ENCODE data around the gene PHLDB1. TPM values are rescaled to one million over a fixed set of nuclear protein-coding genes. Genes with fewer than 3 reads are reported as not detected.

The PHLDB1 gene
- polyA plus RNA-seq, 1 of the 3 experiments (the other 2 are of a cell fraction) = 89.4 TPM

DNA sequence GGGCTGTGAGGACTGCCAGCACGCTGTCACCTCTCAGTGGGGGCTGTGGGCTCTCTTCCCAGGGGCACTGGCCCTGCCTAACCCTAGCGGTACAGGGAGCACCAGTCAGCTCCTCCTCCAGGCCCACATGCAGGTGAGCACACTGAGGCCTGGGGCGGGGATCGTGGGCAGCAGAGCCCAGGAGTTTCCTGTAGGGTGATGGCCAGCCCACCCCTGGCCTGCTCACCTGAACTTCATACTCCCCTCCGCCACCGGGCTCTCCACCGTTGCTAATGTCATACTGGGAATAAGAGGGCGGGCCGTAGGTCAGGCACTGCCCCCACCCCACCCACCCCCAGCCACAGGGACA lies 82.1 kb downstream of the PHLDB1 start:
- Histone ChIP-seq H3K36me3 (replicated peaks in 1 of 2; ENCODE audit: control insufficient read depth in 1 of 2, insufficient read depth in 2 of 2, low read length in 1 of 2) (no peaks in the 10 kb centered on the region), H3K4me2 (peak overlapping the region; percentile 66; the same call in 1 of the 2 replicates), H3F3A (replicated peaks; ENCODE audit: insufficient read depth) (no peaks in the 10 kb centered on the region), H3K9me3 (no peaks in the 10 kb centered on the region), H3K9ac (no peak overlapping the region), H3K27me3 (ENCODE audit: insufficient read depth) (no peaks in the 10 kb centered on the region), H3K27ac (ENCODE audit: low read depth in 2 of 2, low read length in 1 of 2) (peak overlapping the region in 1 of 2 experiments; percentile 91; a peak in 3 of 4 replicates), H3K4me1 (ENCODE audit: control insufficient read depth in 1 of 2, insufficient read depth in 2 of 2, low read depth in 1 of 2, low read length in 1 of 2) (peaks cover 5 to 15% of the 10 kb centered on the region in 2 experiments; a peak in 2 of 4 replicates), H3K4me3 (ENCODE audit: low read depth in 2 of 2, low read length in 1 of 2) (peak overlapping the region in 1 of 2 experiments; percentile 39; a peak in 1 of 4 replicates), H4K20me1 (ENCODE audit: insufficient read depth) (no peaks in the 10 kb centered on the region), H3K79me2 (ENCODE audit: insufficient read depth) (no peaks in the 10 kb centered on the region), H2AFZ (ENCODE audit: low read depth) (peak overlapping the region; percentile 72; the same call in 1 of the 2 replicates), H3K9me2 (no peaks in the 10 kb centered on the region)
- no peak for TF ChIP-seq FOSL2 (IDR thresholded peaks at IDR 0.05; ENCODE audit: borderline replicate concordance, low read depth)
- no peak for TF ChIP-seq TEAD4 (IDR thresholded peaks at IDR 0.05; ENCODE audit: borderline replicate concordance, insufficient read depth)
- TF ChIP-seq POLR2AphosphoS5 (IDR thresholded peaks at IDR 0.05; ENCODE audit: low read depth, low read length) = no peak
- TF ChIP-seq GATA2 (CRISPR knock-in tag; IDR thresholded peaks at IDR 0.05) = no peak
- TF ChIP-seq ELF1 (IDR thresholded peaks at IDR 0.05) = no peak
- no peak for TF ChIP-seq FOXM1 (IDR thresholded peaks at IDR 0.05; ENCODE audit: low read depth)
- POLR2A ChIA-PET = interaction anchor here (0.5 to 1.8 kb wide), 3 partner anchors 99 to 250 kb away, joined by 4 to 18 read pairs (median 5); partner anchors contain the start of gene DDX6
- DNase-seq = no peak
- WGBS (ENCODE audit: low lambda C conversion rate) = 8% methylated on average over 5 of the region's 9 CpGs
- CTCF ChIA-PET = interaction anchor here (0.6 to 3.9 kb wide), 77 partner anchors 10 to 649 kb away, joined by 3 to 101 read pairs (median 4); partner anchors contain the start of genes CENATAC, CXCR5, DDX6 and TRAPPC4

DNA sequence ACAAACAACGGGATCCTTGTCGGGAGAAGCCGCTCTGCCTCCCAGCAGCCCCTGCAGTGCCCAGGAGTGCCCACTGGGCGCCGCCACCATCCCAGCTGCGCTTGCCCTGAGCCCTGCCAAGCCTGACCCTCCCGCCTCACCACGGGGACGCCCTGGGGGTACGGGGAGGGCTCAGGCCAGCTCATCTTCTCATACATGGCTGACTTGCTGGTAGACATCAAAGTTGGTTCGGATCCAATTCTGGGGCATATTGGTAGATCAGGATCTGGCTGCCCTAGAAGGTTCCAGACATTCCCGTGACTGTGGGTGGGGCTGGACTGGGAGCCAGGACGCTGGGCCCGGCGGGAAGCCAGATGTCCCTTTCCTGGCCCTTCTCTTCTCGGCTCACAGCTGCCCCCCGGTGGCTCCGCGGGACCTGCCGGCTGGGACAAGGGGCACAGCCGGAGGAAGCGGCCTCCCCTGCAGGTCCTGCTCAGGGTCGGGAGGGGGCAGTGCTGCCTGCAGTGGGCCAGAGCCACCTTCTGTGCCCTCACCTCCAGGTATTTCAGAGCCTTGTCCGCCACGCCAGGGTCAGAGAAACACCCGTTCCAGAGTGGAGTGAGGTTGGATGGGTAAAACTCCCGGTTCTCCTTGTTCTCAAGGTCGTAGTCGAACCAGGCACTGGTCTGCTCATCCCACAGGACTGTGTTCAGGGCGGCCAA lies 82.6 kb downstream of the PHLDB1 start:
- H4K20me1 ChIP-seq (ENCODE audit: insufficient read depth) = no peaks in the 10 kb centered on the region
- H3K4me1 ChIP-seq (ENCODE audit: control insufficient read depth in 1 of 2, insufficient read depth in 2 of 2, low read depth in 1 of 2, low read length in 1 of 2) = peaks cover 5 to 15% of the 10 kb centered on the region in 2 experiments; a peak in 2 of 4 replicates
- H3K9me3 ChIP-seq = no peaks in the 10 kb centered on the region
- no peaks in the 10 kb centered on the region for H3F3A ChIP-seq (replicated peaks; ENCODE audit: insufficient read depth)
- no peaks in the 10 kb centered on the region for H3K9me2 ChIP-seq
- H3K27me3 ChIP-seq (ENCODE audit: insufficient read depth) = no peaks in the 10 kb centered on the region
- H3K36me3 ChIP-seq (replicated peaks in 1 of 2; ENCODE audit: control insufficient read depth in 1 of 2, insufficient read depth in 2 of 2, low read length in 1 of 2) = no peaks in the 10 kb centered on the region
- H3K79me2 ChIP-seq (ENCODE audit: insufficient read depth) = no peaks in the 10 kb centered on the region
- WGBS (ENCODE audit: low lambda C conversion rate) = 3% methylated on average over 7 of the region's 30 CpGs
- CTCF ChIA-PET = interaction anchor here (0.6 to 3.9 kb wide), 74 partner anchors 11 to 430 kb away, joined by 3 to 101 read pairs (median 4); partner anchors contain the start of genes CENATAC, CXCR5, DDX6 and TRAPPC4
- H3K9ac ChIP-seq = peak overlapping the region; percentile 58; the same call in 1 of the 2 replicates
- H3K4me2 ChIP-seq = peak overlapping the region; percentile 66; the same call in 1 of the 2 replicates
- peak overlapping the region; percentile 91 for H2AFZ ChIP-seq (ENCODE audit: low read depth)
- H3K4me3 ChIP-seq (ENCODE audit: low read depth in 2 of 2, low read length in 1 of 2) = peak overlapping the region; percentile 39 to 62
- DNase-seq = peak; percentile 97
- peak overlapping the region; percentile 70 to 91; a peak in 3 of 4 replicates for H3K27ac ChIP-seq (ENCODE audit: low read depth in 2 of 2, low read length in 1 of 2)
- POLR2A ChIA-PET = interaction anchor here (0.5 to 1.8 kb wide), 3 partner anchors 99 to 250 kb away, joined by 4 to 18 read pairs (median 5); partner anchors contain the start of gene DDX6
- peak in 1 of 2 experiments; percentile 73; a peak in 2 of 4 replicates for TF ChIP-seq EP300 (IDR thresholded peaks at IDR 0.05; ENCODE audit: borderline replicate concordance in 1 of 2, low read depth in 1 of 2, low read length in 1 of 2)
- TF ChIP-seq RAD21 (IDR thresholded peaks at IDR 0.05; ENCODE audit: low read length) = peak; percentile 81
- TF ChIP-seq CHD2 (IDR thresholded peaks at IDR 0.05; ENCODE audit: low read length, partially characterized antibody) = no peak
- TF ChIP-seq, protein P1, sequence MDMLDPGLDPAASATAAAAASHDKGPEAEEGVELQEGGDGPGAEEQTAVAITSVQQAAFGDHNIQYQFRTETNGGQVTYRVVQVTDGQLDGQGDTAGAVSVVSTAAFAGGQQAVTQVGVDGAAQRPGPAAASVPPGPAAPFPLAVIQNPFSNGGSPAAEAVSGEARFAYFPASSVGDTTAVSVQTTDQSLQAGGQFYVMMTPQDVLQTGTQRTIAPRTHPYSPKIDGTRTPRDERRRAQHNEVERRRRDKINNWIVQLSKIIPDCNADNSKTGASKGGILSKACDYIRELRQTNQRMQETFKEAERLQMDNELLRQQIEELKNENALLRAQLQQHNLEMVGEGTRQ (IDR thresholded peaks at IDR 0.05; ENCODE audit: borderline replicate concordance, low read depth, low read length) = no peak
- no peak for TF ChIP-seq FOXM1 (IDR thresholded peaks at IDR 0.05; ENCODE audit: low read depth)
- TF ChIP-seq, protein P2, sequence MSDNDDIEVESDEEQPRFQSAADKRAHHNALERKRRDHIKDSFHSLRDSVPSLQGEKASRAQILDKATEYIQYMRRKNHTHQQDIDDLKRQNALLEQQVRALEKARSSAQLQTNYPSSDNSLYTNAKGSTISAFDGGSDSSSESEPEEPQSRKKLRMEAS (IDR thresholded peaks at IDR 0.05; ENCODE audit: low read depth) = no peak
- TF ChIP-seq, protein P3, sequence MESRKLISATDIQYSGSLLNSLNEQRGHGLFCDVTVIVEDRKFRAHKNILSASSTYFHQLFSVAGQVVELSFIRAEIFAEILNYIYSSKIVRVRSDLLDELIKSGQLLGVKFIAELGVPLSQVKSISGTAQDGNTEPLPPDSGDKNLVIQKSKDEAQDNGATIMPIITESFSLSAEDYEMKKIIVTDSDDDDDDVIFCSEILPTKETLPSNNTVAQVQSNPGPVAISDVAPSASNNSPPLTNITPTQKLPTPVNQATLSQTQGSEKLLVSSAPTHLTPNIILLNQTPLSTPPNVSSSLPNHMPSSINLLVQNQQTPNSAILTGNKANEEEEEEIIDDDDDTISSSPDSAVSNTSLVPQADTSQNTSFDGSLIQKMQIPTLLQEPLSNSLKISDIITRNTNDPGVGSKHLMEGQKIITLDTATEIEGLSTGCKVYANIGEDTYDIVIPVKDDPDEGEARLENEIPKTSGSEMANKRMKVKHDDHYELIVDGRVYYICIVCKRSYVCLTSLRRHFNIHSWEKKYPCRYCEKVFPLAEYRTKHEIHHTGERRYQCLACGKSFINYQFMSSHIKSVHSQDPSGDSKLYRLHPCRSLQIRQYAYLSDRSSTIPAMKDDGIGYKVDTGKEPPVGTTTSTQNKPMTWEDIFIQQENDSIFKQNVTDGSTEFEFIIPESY (IDR thresholded peaks at IDR 0.05; ENCODE audit: borderline replicate concordance, low read depth) = no peak
- no peak; the same call in 1 of the 2 replicates for TF ChIP-seq FOXJ3 (CRISPR knock-in tag; IDR thresholded peaks at IDR 0.05)
- peak; percentile 26; the same call in 1 of the 2 replicates for TF ChIP-seq GATA2 (CRISPR knock-in tag; IDR thresholded peaks at IDR 0.05)
- no peak for TF ChIP-seq FOSL2 (IDR thresholded peaks at IDR 0.05; ENCODE audit: borderline replicate concordance, low read depth)
- TF ChIP-seq, protein P4, sequence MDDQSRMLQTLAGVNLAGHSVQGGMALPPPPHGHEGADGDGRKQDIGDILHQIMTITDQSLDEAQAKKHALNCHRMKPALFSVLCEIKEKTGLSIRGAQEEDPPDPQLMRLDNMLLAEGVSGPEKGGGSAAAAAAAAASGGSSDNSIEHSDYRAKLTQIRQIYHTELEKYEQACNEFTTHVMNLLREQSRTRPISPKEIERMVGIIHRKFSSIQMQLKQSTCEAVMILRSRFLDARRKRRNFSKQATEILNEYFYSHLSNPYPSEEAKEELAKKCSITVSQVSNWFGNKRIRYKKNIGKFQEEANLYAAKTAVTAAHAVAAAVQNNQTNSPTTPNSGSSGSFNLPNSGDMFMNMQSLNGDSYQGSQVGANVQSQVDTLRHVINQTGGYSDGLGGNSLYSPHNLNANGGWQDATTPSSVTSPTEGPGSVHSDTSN (IDR thresholded peaks at IDR 0.05) = no peak
- TF ChIP-seq RXRA (IDR thresholded peaks at IDR 0.05; ENCODE audit: borderline replicate concordance, low read depth) = no peak
- TF ChIP-seq, protein P5, sequence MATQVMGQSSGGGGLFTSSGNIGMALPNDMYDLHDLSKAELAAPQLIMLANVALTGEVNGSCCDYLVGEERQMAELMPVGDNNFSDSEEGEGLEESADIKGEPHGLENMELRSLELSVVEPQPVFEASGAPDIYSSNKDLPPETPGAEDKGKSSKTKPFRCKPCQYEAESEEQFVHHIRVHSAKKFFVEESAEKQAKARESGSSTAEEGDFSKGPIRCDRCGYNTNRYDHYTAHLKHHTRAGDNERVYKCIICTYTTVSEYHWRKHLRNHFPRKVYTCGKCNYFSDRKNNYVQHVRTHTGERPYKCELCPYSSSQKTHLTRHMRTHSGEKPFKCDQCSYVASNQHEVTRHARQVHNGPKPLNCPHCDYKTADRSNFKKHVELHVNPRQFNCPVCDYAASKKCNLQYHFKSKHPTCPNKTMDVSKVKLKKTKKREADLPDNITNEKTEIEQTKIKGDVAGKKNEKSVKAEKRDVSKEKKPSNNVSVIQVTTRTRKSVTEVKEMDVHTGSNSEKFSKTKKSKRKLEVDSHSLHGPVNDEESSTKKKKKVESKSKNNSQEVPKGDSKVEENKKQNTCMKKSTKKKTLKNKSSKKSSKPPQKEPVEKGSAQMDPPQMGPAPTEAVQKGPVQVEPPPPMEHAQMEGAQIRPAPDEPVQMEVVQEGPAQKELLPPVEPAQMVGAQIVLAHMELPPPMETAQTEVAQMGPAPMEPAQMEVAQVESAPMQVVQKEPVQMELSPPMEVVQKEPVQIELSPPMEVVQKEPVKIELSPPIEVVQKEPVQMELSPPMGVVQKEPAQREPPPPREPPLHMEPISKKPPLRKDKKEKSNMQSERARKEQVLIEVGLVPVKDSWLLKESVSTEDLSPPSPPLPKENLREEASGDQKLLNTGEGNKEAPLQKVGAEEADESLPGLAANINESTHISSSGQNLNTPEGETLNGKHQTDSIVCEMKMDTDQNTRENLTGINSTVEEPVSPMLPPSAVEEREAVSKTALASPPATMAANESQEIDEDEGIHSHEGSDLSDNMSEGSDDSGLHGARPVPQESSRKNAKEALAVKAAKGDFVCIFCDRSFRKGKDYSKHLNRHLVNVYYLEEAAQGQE (IDR thresholded peaks at IDR 0.05; ENCODE audit: low read depth, low read length) = no peak

All from SK-N-SH (cell line).